ENCODE measurements around the gene IL22RA2. TPM values are rescaled to one million over a fixed set of nuclear protein-coding genes. Genes with fewer than 3 reads are reported as not detected.
A peak's percentile ranks its signal among the peaks of the same experiment; 100 is the strongest.

The IL22RA2 gene
- total RNA-seq, 4 donors from 2014 or later = not detected

- Histone ChIP-seq H3K36me3 (no peaks in the 10 kb centered on the region), H3K9me3 (no peaks in the 10 kb centered on the region), H3K4me1 (peaks cover 0 to 9% (median 0%) of the 10 kb centered on the region in 4 donors), H3K27me3 (no peaks in the 10 kb centered on the region), H3K4me3 (no peak overlapping the region), H3K27ac (no peak overlapping the region)
- no peak for DNase-seq (ENCODE audit: low spot score in 2 of 2)
- TF ChIP-seq POLR2A (IDR thresholded peaks at IDR 0.05) (no peak), CTCF (IDR thresholded peaks at IDR 0.05) (no peak), EP300 (IDR thresholded peaks at IDR 0.05) (no peak)
Observed at GRCh38 chr6:137095651-137096238, 77.7 kb downstream of the IL22RA2 start.

GRCh38 chr6:137095093-137095492, 78.4 kb downstream of the IL22RA2 start:
- H3K36me3 ChIP-seq = no peaks in the 10 kb centered on the region
- no peak for DNase-seq (ENCODE audit: low spot score in 2 of 2)
- H3K9me3 ChIP-seq = no peaks in the 10 kb centered on the region
- no peak overlapping the region for H3K27ac ChIP-seq
- H3K4me3 ChIP-seq = no peak overlapping the region
- WGBS, 2 donors = 72 to 81% methylated on average over 10 of the region's 10 CpGs
- TF ChIP-seq EP300 (IDR thresholded peaks at IDR 0.05) (no peak), POLR2A (IDR thresholded peaks at IDR 0.05) (no peak), CTCF (IDR thresholded peaks at IDR 0.05) (no peak)
- H3K27me3 ChIP-seq = no peaks in the 10 kb centered on the region
- H3K4me1 ChIP-seq = peaks cover 0 to 9% (median 0%) of the 10 kb centered on the region in 4 donors

- peak; percentile 71 to 96 for DNase-seq (ENCODE audit: low spot score in 2 of 2)
- WGBS, 2 donors = 32 to 36% methylated on average over 5 of the region's 5 CpGs
- Histone ChIP-seq H3K4me3 (no peak overlapping the region), H3K9me3 (no peaks in the 10 kb centered on the region), H3K27ac (no peak overlapping the region), H3K27me3 (no peaks in the 10 kb centered on the region), H3K36me3 (no peaks in the 10 kb centered on the region), H3K4me1 (peaks cover 0 to 9% (median 0%) of the 10 kb centered on the region in 4 donors)
- TF ChIP-seq EP300 (IDR thresholded peaks at IDR 0.05) (peak in 1 of 2 donors; percentile 49), CTCF (IDR thresholded peaks at IDR 0.05) (peak; percentile 60 to 84 (median 69)), POLR2A (IDR thresholded peaks at IDR 0.05) (no peak)
Observed at GRCh38 chr6:137094411-137095008, 78.9 kb downstream of the IL22RA2 start.

Other genes starting within 250 kb of the IL22RA2 start
- gene IL20RA, start 128.7 kb downstream of the IL22RA2 start, total RNA-seq = 1 to 10 TPM in 3 of 4 donors, under 1 TPM in 1; 0.60 to 6.3 (median 2.8) TPM
- 100 to 1,000 TPM in 1 of 4 donors, 10 to 100 TPM in 3; 73.8 to 125 (median 97.8) TPM for gene IFNGR1, start 45.7 kb upstream of the IL22RA2 start, total RNA-seq

Data from tibial nerve (tissue), 4 donors.